AG09309 (cell line): ENCODE measurements around the gene ZCCHC24.

ENCODE experiments used
- DNase-seq: peaks from one replicate; pipeline ENCODE4 v3.0.0-alpha.2; 2010; ENCODE audit warnings: low read depth
- H3K4me3 ChIP-seq: 2 replicates; pipeline ENCODE4 v1.5.1; 2011; ENCODE audit warnings: mild to moderate bottlenecking, low read depth, low read length, moderate library complexity; ENCODE audit not compliant: control insufficient read depth
- TF ChIP-seq, protein P1 (sequence below): IDR thresholded peaks from 2 replicates; pipeline ENCODE4 v1.5.1; 2011; ENCODE audit warnings: mild to moderate bottlenecking, low read depth, low read length, inconsistent platforms; ENCODE audit not compliant: insufficient read depth, control insufficient read depth; ENCODE audit errors: missing control alignments

ZCCHC24 gene

DNA sequence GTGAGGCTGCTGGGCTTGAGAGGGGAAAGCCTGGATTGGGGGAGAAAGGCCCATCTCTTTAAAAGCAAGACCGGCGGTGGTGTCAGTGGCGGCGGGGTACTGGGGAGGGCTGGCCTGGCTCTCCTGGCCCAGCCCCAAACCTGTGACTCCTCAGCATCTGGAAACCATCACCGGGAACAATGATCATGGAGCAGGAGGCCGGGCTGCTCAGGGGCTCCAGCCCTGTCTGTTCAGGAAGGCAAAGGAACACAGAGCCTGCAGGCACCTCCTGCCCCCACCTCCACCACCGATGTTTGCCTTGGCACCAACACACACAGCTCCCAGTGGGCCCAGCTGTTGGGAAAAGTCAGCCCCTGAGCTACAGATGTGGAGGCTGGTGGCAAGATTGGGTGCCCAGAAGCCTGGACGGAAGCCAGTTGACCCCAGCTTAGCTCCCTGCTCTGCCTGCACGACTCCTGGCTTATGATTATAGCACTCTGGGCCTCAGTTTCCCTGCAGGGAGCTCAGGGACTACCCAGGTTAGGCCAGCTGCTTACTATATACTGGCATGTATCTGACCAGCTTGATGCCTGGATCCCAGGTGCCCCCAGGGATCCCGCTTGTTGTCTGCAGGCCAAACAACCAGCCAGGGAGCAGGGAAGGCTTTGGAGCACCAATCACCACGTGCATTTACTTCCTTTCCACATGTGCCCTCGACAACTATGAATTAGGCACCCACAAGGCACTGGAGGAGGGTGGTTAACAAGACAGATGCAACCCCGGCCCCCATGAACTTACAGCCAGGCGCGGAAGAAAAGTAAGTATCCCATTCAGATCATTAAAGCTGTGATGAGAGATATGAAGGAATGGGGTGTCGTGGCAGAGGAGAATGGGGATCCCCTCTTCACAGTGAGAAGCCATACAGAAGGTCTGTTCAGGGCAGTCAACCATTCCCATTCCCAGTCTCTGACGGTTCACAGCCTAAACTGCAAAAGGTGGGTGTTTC, 37.3 kb downstream of the ZCCHC24 start:
- H3K4me3 ChIP-seq, result no peak overlapping the region
- TF ChIP-seq, protein P1, sequence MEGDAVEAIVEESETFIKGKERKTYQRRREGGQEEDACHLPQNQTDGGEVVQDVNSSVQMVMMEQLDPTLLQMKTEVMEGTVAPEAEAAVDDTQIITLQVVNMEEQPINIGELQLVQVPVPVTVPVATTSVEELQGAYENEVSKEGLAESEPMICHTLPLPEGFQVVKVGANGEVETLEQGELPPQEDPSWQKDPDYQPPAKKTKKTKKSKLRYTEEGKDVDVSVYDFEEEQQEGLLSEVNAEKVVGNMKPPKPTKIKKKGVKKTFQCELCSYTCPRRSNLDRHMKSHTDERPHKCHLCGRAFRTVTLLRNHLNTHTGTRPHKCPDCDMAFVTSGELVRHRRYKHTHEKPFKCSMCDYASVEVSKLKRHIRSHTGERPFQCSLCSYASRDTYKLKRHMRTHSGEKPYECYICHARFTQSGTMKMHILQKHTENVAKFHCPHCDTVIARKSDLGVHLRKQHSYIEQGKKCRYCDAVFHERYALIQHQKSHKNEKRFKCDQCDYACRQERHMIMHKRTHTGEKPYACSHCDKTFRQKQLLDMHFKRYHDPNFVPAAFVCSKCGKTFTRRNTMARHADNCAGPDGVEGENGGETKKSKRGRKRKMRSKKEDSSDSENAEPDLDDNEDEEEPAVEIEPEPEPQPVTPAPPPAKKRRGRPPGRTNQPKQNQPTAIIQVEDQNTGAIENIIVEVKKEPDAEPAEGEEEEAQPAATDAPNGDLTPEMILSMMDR, result no peak
- DNase-seq, result no peak

DNA sequence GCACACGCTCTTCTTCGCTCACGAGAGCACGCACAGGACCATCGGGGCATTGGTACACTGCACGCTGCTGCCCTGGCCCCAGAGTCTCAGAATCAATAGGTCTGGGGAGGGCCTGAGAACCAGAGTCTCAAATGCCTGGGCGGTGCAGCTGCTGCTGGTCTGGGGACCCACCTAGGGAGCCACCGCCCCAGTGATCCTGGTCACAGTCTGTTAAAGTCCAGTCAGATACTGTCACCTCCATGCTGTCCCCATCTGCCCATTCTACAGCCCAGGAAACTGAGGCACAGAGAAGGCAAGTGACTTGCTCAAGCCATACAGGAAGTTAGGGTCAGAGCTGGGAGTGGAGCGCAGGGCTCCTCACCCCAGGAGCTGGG, 38.0 kb downstream of the ZCCHC24 start:
- no peak overlapping the region for H3K4me3 ChIP-seq
- TF ChIP-seq, protein P1, result no peak
- DNase-seq, result no peak

DNA sequence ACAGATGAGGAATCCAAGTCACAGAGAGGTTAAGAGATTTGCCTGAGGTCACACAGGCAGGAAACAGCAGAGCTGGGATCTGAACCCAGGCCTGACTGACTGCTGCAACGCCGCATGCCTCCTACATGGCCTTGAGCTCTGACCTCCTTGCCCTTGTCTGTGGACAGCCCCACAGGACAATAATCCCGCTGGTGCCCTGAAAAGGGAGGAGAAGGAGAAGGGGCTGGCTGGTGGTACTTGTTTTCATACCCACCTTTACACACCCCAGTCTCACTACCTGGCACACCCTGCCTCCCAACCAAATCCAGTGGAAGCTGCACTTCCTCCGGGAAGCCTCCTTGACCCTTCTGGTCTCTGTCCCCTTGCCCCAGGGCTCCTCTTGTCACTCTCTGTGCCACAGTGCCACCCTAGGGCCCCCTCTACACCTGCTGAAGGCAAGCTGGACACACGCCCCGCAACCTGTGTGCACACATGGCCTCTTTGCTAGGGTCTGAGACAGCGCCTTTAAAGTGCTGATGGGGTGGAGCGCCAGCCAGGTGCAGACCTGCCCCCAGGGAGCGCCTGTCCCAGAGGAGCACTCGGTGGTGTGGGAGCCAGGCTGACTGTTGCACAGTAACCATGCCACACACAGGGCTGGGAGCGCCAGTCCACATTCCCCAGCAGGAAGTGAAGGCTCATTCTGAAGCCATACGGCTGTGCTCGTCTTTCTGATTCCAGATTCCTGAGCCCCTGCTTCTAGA, 38.6 kb downstream of the ZCCHC24 start:
- no peak for DNase-seq
- H3K4me3 ChIP-seq, result no peak overlapping the region
- TF ChIP-seq, protein P1, result no peak

DNA sequence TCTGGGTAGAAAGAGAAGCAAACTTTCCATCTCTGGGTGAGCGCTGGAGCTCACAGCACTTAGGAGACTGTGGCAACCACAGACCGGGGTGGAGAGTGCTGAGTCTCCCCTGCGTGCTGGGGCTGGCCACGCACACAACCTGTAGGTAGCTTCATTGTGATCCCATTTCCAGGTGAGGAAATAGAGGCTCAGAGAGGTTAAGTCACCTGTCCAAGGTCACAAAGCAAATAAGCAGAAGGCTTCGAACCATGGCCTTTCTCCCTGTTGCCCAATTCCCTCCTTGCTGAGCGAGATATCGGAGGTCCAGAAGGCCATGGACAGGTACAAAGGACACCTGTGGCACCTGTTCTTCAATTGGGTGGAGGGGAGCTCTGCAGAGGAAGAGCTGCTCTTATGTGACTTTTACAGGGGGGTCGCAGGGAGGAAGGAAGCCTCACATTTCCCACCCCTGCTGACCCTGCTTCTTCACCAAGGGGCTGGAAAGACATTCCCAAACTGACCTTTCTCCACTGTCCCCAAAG, 39.4 kb downstream of the ZCCHC24 start:
- TF ChIP-seq, protein P1, result no peak
- H3K4me3 ChIP-seq, result no peak overlapping the region
- DNase-seq, result no peak

GRCh38 chr10:79405221-79405994, 40.0 kb downstream of the ZCCHC24 start:
- no peak overlapping the region for H3K4me3 ChIP-seq
- no peak for DNase-seq
- TF ChIP-seq, protein P1, result no peak

GRCh38 chr10:79404690-79405131, 40.7 kb downstream of the ZCCHC24 start:
- no peak overlapping the region for H3K4me3 ChIP-seq
- DNase-seq, result no peak
- TF ChIP-seq, protein P1, result no peak
